ENCODE results near the gene POLR2L.

The POLR2L gene

DNA sequence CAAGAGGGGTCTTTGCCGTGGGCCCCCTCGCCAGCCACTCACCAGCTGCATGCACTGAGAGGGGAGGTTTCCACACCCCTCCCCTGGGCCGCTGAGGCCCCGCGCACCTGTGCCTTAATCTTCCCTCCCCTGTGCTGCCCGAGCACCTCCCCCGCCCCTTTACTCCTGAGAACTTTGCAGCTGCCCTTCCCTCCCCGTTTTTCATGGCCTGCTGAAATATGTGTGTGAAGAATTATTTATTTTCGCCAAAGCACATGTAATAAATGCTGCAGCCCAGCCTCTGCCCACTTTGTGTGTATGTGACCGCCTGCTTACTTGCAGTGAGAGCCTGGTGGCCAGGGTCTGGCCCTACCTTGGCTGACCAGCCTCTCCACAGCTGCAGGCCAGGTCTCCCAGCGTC lies 17.4 kb downstream of the POLR2L start:
- H3K27me3 ChIP-seq (ENCODE audit: control insufficient read depth, insufficient read depth, low read length), result no peaks in the 10 kb centered on the region

DNA sequence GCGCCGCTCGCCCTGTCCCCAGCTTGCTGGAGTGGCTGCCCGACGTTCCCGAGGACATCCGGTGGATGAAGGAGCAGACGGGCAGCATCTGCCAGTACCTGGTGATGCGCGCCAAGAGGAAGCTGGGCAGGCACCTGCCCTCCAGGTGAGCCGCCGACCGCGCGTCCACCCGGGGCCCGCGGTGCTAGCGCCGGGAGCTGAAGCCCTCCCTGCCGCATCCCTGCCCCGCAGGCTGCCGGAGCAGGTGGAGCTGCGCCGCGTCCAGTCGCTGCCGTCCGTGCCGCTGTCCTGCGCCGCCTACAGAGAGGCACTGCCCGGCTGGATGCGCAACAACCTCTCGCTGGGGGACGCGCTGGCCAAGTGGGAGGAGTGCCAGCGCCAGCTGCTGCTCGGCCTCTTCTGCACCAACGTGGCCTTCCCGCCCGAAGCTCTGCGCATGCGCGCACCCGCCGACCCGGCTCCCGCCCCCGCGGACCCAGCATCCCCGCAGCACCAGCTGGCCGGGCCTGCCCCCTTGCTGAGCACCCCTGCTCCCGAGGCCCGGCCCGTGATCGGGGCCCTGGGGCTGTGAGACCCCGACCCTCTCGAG lies 17.9 kb downstream of the POLR2L start:
- Histone ChIP-seq H3K9me3 (ENCODE audit: control insufficient read depth, low read length) (no peaks in the 10 kb centered on the region), H3K4me1 (no peaks in the 10 kb centered on the region), H3K9ac (no peak overlapping the region), H3K36me3 (ENCODE audit: control insufficient read depth, insufficient read depth, low read length) (no peaks in the 10 kb centered on the region), H3K27ac (no peak overlapping the region), H3K27me3 (ENCODE audit: control insufficient read depth, insufficient read depth, low read length) (no peaks in the 10 kb centered on the region), H3K4me2 (ENCODE audit: low read length) (no peak overlapping the region), H2AFZ (no peak overlapping the region), H3K79me2 (peaks cover 2% of the 10 kb centered on the region), H3K4me3 (ENCODE audit: low read depth, low read length) (no peak overlapping the region)
- TF ChIP-seq, protein P1, sequence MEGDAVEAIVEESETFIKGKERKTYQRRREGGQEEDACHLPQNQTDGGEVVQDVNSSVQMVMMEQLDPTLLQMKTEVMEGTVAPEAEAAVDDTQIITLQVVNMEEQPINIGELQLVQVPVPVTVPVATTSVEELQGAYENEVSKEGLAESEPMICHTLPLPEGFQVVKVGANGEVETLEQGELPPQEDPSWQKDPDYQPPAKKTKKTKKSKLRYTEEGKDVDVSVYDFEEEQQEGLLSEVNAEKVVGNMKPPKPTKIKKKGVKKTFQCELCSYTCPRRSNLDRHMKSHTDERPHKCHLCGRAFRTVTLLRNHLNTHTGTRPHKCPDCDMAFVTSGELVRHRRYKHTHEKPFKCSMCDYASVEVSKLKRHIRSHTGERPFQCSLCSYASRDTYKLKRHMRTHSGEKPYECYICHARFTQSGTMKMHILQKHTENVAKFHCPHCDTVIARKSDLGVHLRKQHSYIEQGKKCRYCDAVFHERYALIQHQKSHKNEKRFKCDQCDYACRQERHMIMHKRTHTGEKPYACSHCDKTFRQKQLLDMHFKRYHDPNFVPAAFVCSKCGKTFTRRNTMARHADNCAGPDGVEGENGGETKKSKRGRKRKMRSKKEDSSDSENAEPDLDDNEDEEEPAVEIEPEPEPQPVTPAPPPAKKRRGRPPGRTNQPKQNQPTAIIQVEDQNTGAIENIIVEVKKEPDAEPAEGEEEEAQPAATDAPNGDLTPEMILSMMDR (IDR thresholded peaks at IDR 0.05), result no peak

More for the DNA sequence above, 17.4 kb downstream of the POLR2L start:
- H3K79me2 ChIP-seq, result peaks cover 2% of the 10 kb centered on the region
- H2AFZ ChIP-seq, result no peak overlapping the region
- no peak overlapping the region for H3K4me2 ChIP-seq (ENCODE audit: low read length)
- no peaks in the 10 kb centered on the region for H3K9me3 ChIP-seq (ENCODE audit: control insufficient read depth, low read length)
- no peaks in the 10 kb centered on the region for H3K4me1 ChIP-seq
- no peak overlapping the region for H3K9ac ChIP-seq
- no peaks in the 10 kb centered on the region for H3K36me3 ChIP-seq (ENCODE audit: control insufficient read depth, insufficient read depth, low read length)
- TF ChIP-seq, protein P1 (IDR thresholded peaks at IDR 0.05), result no peak
- no peak overlapping the region for H3K4me3 ChIP-seq (ENCODE audit: low read depth, low read length)
- H3K27ac ChIP-seq, result no peak overlapping the region

DNA sequence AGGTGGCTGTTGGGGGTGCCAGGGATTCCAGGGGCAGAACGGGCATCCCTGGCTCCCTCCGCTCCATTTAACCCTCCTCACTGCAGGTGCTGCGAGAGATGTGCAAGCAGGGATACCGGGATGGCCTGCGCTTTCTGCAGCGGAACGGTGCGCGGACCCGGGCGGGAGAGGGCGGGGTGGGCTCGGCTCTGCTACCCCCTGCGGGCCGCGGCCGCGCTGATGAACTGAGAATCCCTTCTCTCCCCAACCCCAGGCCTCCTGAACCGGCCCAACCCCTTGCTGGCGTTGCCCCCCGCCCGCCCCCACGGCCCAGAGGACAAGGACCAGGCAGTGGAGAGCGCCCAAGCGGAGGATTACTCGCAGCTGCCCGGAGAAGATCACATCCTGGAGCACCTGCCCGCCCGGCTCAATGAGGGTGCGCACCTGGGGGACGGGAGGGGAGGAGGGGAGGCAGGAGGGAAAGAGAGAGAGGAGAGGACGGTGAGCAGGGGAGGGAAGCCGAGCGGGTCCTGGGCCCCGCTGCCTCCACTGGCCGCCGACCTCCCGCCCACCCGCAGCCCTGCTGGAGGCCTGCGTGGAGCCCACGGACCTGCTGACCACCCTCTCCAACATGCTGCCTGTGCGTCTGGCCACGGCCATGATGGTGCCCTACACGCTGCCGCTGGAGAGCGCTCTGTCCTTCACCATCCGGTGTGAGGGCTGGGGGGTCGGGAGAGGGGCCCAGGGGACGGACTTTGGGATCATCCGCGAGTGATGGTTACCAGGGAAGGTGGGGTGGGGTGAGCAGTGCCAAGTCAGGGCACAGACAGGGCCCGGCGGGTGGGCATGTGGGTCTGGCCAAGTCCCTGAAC lies 18.7 kb downstream of the POLR2L start:
- Histone ChIP-seq H3K4me1 (peaks cover 4% of the 10 kb centered on the region), H3K4me3 (ENCODE audit: low read depth, low read length) (no peak overlapping the region), H2AFZ (no peak overlapping the region), H3K9ac (no peak overlapping the region), H3K4me2 (ENCODE audit: low read length) (no peak overlapping the region), H3K36me3 (ENCODE audit: control insufficient read depth, insufficient read depth, low read length) (no peaks in the 10 kb centered on the region), H3K9me3 (ENCODE audit: control insufficient read depth, low read length) (no peaks in the 10 kb centered on the region), H3K27me3 (ENCODE audit: control insufficient read depth, insufficient read depth, low read length) (no peaks in the 10 kb centered on the region), H3K79me2 (peaks cover 2% of the 10 kb centered on the region), H3K27ac (no peak overlapping the region)
- TF ChIP-seq, protein P1 (IDR thresholded peaks at IDR 0.05), result no peak

DNA sequence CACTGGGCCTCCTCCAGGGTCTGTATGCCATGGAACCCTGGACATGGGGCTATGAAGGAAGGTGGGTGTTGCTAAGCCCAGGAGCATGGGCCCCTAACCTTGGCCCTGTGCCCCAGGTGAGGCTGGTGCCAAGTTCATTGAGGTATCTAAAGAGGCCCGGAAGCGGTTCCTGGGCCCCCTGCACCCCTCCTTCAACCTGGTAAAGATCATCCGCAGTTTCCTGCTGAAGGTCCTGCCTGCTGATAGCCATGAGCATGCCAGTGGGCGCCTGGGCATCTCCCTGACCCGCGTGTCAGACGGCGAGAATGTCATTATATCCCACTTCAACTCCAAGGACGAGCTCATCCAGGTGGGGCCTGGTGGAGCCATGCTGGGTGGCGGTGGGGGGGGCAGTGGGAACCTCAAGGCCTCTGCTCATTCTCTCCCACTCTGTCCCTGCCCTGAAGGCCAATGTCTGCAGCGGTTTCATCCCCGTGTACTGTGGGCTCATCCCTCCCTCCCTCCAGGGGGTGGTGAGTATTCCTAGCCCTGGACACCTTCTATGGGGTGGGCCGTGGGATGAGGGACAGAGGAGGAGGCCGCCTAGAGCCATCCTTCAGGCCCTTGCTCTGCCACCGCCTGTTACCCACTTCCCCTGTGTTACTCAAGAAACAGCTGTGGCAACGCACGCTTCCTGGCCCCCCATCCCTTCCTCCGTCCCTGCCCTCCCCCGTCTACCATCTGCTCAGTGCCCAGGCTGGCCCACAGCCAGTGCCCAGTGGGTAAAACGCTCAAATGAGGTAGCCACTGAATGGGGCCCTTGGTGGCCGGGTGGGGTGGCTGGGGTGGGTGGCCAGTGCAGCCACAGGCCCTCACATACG lies 20.6 kb downstream of the POLR2L start:
- H3K27ac ChIP-seq, result no peak overlapping the region
- H3K36me3 ChIP-seq (ENCODE audit: control insufficient read depth, insufficient read depth, low read length), result no peaks in the 10 kb centered on the region
- no peaks in the 10 kb centered on the region for H3K27me3 ChIP-seq (ENCODE audit: control insufficient read depth, insufficient read depth, low read length)
- H3K9ac ChIP-seq, result no peak overlapping the region
- H3K9me3 ChIP-seq (ENCODE audit: control insufficient read depth, low read length), result no peaks in the 10 kb centered on the region
- no peak overlapping the region for H3K4me3 ChIP-seq (ENCODE audit: low read depth, low read length)
- no peak overlapping the region for H2AFZ ChIP-seq
- H3K79me2 ChIP-seq, result peaks cover 2% of the 10 kb centered on the region
- TF ChIP-seq, protein P1 (IDR thresholded peaks at IDR 0.05), result no peak
- peaks cover 5% of the 10 kb centered on the region for H3K4me1 ChIP-seq
- no peak overlapping the region for H3K4me2 ChIP-seq (ENCODE audit: low read length)

Measured in parathyroid adenoma (tissue), 2 donors.